ENCODE data around the gene GNAI1.

GNAI1 gene

GRCh38 chr7:80213814-80214213, 79.2 kb downstream of the GNAI1 start:
- no peak for DNase-seq (ENCODE audit: low spot score)

GRCh38 chr7:80215734-80216133, 81.1 kb downstream of the GNAI1 start:
- DNase-seq (ENCODE audit: low spot score) = no peak

- no peak for DNase-seq (ENCODE audit: low spot score)
These were observed 82.6 kb downstream of the GNAI1 start for GRCh38 chr7:80216996-80217842.

- no peak for DNase-seq (ENCODE audit: low spot score)
These were observed 84.1 kb downstream of the GNAI1 start for GRCh38 chr7:80218723-80219122.

GRCh38 chr7:80220022-80220634, 85.5 kb downstream of the GNAI1 start:
- no peak for DNase-seq (ENCODE audit: low spot score)

GRCh38 chr7:80224415-80224814, 89.8 kb downstream of the GNAI1 start:
- peak; percentile 32 for DNase-seq (ENCODE audit: low spot score)

- no peak for DNase-seq (ENCODE audit: low spot score)
These were observed 90.7 kb downstream of the GNAI1 start for GRCh38 chr7:80225361-80225760.

- no peak for DNase-seq (ENCODE audit: low spot score)
These were observed 92.0 kb downstream of the GNAI1 start for GRCh38 chr7:80226629-80227028.

- no peak for DNase-seq (ENCODE audit: low spot score)
These were observed 95.7 kb downstream of the GNAI1 start for GRCh38 chr7:80230327-80230726.

GRCh38 chr7:80231707-80232106, 97.1 kb downstream of the GNAI1 start:
- DNase-seq (ENCODE audit: low spot score) = no peak

GRCh38 chr7:80232979-80233724, 98.5 kb downstream of the GNAI1 start:
- DNase-seq (ENCODE audit: low spot score) = no peak

- DNase-seq (ENCODE audit: low spot score) = no peak
These were observed 100.7 kb downstream of the GNAI1 start for GRCh38 chr7:80235334-80235733.

- DNase-seq (ENCODE audit: low spot score) = no peak
These were observed 102.0 kb downstream of the GNAI1 start for GRCh38 chr7:80236681-80237080.

- DNase-seq (ENCODE audit: low spot score) = no peak
These were observed 105.8 kb downstream of the GNAI1 start for GRCh38 chr7:80240265-80241025.

GRCh38 chr7:80241671-80242070, 107.0 kb downstream of the GNAI1 start:
- DNase-seq (ENCODE audit: low spot score) = no peak

- DNase-seq (ENCODE audit: low spot score) = no peak
These were observed 108.8 kb downstream of the GNAI1 start for GRCh38 chr7:80243425-80243824.

GRCh38 chr7:80244206-80244916, 109.7 kb downstream of the GNAI1 start:
- no peak for DNase-seq (ENCODE audit: low spot score)

GRCh38 chr7:80247144-80247543, 112.5 kb downstream of the GNAI1 start:
- no peak for DNase-seq (ENCODE audit: low spot score)

- no peak for DNase-seq (ENCODE audit: low spot score)
These were observed 113.3 kb downstream of the GNAI1 start for GRCh38 chr7:80247891-80248290.

- no peak for DNase-seq (ENCODE audit: low spot score)
These were observed 114.6 kb downstream of the GNAI1 start for GRCh38 chr7:80249184-80249583.

GRCh38 chr7:80249619-80250295, 115.1 kb downstream of the GNAI1 start:
- DNase-seq (ENCODE audit: low spot score) = peak; percentile 31

Data from Ammon's horn (tissue), 1 donor.